Stimulated activated CD4-positive, alpha-beta T cell treated with anti-CD3 and anti-CD28 coated beads, Interleukin-15, amount 100 ng/mL, for 48 hours (primary cell): ENCODE measurements around the gene SS18L1.

ENCODE experiments used
- DNase-seq, 2 donors: peaks; one replicate each; pipeline ENCODE4 v3.0.0-alpha.2; 2020; ENCODE audit warnings: low read depth in 2 of 2

SS18L1 gene

DNA sequence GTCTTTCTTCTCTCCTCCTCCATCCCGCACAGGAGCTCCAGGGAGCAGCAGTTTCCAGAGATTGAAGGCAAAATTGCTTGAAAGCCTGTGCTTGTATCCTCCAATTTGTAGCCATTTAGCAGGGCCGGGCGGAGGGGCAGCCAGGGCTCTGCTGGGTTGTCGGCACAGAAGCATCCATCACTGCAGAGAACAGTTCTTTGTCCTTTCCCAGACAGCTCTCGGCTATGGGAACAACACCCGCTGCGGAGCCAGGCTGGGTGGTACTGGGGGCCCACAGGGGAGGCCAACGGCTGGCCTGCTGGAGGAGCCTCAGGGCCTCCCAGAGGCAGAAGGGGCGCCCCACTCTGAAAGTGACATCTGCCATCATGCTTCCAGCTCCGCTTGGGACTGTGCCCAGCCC lies 68.7 kb downstream of the SS18L1 start:
- no peak for DNase-seq

- DNase-seq = no peak
Measured at GRCh38 chr20:62214067-62214466, 70.5 kb downstream of the SS18L1 start.

GRCh38 chr20:62215020-62215990 lies 71.7 kb downstream of the SS18L1 start:
- no peak for DNase-seq

DNA sequence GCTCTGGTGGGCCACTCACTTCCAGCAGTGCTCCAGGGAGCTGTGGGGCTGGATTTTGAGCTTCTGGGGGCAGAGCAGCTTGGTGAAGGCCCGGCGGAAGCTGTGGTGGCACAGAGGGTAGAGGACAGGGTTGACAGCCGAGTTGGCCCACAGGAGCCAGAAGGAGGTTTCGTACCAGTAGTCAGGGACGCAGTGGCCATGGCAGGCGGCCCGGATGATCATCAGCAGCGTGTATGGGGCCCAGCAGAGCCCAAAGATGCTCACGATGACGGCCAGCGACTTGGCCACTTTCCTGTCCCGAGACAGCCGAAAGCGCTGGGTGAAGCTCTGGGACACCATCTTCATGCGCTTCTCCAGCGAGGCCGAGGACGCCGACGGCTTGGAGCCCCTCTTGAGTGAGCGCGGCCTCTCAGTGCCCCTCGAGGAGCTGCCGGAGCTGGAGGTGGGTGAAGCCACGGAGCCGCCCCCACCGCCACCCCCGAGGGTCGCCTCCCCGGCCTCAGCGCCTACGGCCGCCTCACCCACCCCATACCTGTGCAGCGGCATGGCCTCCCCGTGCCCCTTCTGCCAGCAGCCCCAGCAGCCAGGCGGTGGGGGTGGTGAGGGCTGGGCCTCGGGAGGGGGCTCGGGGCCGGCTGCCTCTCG lies 72.5 kb downstream of the SS18L1 start:
- no peak for DNase-seq

DNA sequence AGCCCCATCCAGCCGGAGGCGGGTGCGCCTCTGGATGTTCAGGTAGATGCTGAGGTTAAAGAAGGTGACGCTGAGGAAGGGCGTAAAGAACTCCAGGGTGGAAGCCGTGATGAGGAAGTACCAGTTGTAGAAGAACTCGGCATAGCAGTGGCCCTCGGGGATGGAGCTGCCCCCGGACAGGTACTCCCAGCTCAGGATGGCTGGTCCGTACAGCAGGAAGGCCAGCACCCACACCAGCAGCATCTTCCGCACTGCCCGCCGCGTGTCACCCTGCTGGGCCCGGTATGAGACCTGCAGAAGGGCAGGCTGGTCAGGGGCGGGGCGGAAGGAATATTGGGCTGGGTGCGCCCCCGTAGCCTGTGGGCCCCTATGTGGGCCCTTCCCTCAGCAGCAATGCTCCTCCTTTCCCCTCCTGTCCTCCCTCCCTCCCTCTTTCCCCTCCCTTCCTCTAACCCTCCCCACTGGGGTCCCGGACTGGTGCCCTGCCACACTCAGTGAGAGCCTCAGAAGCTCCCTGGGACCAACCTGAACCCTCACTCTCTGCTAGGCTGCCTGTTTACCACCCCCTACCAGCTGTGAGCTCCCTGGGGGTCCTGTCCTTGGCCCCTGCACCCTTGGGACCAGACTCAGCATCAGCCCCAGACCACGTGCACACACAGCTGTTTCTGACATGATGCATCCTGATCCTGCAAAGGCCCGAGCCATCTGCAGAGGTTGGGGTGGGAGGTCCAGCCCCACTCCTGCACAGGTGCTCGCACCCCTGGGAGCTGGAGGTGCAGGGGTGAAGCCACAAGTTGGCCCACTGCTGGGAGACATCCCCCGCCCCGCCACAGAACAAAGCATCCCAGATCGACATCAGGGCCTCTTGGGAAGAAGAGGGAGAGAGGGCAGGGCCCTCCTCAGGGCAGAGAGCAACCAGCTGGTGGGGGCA lies 73.3 kb downstream of the SS18L1 start:
- no peak for DNase-seq

DNA sequence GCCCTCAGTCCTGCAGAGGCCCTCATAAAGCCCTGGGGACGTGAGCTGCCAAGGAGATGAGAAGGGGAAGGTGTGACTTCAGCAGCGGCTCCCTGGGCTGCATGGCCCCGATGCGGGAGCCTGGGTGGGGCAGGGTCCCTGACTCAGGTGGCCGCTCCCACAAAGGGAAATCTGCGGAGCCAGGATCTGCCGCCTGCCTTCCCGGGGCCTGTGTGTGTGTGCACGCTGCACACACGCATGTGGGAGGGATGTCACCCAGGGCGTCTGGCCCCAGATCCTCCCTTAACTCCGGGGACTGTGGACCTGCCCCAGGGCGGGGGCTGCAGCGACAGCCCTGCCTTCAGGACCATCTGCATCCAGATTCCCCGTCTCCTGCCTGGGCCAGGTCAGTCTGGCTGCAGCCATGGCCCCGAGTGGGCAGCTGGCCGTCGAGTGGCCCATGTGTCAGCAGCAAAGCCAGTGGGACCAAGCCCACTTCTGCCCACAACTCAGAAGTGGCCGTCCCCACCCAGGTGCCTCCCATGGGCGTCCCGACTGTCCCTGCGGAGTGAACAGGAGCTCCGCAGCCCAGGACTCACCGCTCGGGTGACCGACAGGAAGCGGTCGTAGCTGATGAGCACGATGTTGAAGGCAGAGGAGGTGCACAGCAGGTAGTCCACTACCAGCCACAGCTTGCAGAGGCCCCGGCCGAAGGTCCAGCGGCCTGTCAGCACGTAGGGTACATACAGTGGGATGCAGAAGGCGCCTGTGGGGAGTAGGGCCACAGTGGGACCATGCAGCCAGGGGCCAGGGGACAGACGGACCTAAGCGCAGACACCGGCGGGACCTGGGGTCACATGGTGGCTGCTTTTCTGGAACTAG lies 74.6 kb downstream of the SS18L1 start:
- DNase-seq = no peak

DNA sequence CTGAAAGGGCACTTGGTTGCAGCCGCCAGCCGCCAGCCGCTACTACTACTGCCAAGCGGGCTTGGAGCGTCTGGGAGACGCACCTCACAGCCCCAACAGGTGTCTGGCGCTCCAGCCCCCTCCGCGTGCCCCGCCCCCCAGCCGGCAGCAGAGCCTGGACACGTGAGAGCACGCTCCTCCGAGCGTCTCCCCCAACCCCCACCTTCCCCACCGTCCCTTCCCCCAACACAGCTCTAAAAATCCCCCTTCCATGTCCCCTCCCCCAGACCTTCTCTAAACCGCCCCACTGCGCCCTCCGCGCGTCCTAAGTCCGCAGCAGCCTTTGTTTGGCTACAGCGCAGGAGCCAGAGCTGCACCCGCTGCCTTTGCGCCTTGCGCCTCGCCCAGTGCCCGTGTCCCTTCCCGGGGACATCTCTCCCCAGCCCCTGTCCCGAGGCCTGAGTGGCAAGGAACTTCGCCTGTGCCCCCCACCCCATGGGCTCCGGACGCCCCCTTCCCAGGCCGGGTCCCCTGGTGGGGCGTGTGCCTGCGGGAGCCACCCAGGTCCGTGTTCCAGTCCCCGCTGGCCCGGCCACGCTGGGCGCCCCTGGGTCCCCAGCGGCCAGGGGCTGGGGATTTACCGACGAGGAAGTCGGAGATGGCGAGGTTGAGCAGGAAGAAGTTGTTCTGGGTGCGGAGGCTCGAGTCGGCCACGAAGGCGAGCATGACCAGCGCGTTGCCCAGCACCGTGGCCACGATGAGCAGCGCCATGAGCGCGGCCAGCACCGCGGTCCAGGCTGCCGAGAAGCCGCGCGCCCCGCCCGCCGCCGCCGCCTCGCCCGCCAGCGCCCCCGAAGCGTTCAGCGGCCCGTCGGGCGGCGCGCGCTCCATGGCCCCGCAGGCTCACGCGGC lies 75.8 kb downstream of the SS18L1 start:
- no peak for DNase-seq

DNA sequence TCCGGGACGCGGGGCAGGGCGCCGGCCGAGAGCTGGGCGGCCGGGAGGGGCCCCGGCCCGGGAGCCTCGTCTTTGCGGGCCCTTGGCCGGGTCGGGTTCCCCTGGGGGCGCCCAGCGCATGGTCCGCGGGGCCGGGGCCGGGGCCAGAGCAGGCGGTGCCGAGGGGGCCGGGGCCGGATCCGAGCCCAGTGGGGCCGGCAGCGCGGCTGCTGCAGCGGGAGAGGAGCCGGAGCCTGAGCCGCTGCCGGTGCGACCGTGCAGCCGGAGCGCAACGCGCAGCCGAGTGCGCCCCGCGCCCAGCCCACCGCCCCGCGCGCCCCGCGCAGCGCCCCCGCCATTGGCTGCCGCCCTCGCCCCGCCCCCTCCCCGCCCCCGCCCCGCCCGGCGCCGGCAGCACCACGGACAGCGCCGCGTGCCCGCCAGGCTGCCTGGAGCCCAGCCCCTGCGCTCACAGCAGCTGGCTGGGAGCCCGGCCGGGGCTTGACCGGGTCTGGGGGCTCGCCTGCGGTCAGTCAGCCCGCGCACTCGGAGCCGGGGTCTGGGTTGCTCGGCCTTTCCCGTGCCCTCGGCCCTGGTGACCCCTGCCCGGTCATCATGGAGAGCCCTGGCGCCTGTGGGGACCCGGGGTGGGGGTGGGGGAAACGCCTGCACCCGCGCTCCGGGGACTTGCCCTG lies 76.6 kb downstream of the SS18L1 start, which contains the start of gene HRH3:
Gene HRH3 (minus strand): TSS at position 287 of the 674 bp plus-strand sequence. CDS start 308 bp downstream, outside the sequence.
- DNase-seq = no peak

DNA sequence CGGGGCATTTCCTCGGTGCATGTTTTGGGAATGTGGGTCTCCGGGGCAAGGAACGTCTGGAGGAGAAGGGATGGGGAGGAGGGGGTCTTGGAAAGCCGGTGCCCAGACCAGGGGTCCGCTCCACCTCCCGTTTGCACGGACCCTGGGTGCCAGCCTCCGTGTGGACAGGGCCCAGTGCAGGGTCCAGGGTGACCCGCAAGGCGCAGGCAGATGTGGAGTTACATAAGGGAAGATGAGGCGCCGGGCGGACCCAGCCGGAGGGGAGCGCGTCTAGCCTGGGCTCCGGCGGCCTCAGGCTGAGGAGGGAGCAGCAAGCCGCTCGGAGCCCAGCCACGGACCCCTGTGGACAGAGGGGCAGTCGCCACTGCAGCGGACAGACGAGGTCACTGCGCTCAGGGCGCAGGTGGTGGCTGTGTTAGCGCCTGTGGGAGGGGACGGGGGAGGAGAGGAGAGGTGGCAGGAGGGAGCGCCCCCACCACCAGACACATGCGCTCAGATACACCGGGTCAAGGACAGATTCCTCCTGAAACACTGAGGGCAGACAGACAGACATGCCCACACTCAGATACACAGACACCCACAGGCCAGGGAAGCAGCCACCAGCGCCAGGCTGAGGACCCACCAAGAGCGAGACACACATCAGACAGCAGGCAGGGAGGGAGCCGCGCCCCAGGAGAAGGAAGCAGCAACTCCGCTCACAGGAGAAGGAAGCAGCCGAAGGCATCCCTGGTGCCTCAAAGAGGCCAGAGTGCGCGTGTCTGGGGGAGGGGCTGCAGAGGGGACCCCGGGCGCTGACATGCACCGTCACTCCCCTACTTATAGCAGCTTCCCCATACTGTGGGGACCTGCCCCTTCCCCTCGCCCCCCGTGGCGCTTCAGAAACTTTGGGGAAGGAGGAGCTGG lies 77.3 kb downstream of the SS18L1 start:
- DNase-seq = no peak

GRCh38 chr20:62222266-62222850 lies 78.8 kb downstream of the SS18L1 start:
- DNase-seq = no peak

DNA sequence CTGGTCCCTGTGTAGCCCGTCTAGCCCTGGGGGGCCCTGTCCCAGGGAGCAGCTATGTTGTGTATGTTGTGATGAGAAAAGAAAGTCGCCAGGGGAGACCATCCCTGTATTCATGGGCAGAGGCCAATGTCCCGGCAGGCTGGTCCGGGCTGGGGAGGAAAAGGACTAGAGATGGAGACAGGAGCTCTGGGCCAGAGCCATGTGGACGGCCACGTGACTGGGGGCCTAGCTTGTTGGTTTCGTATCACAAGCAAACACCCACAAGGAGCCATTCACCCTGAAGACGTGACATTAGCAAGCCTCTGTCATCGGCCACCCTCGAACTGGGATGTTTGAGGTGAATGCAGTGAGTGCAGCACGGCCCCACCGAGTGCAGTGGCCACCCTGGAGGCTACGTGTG lies 79.4 kb downstream of the SS18L1 start:
- DNase-seq = no peak

DNA sequence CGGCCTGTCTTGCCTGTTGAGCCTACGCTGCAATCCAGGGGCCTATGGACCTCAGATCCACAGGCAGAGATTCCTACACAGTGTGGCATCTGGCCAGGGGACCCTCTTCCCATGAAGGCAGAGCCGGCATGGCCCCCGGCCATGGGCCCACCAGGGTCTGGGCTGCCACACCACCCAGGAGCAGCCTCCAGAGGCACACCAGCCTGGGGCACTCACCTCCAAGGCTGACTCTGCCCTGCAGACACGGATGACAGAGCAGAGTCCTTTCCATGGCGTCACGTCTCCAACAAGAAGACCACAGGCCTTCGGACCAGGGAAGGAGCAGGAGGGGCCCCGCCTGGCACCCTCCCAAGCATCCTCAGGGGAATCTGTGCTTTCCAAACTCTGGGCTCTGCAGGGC lies 80.0 kb downstream of the SS18L1 start:
- no peak for DNase-seq

DNA sequence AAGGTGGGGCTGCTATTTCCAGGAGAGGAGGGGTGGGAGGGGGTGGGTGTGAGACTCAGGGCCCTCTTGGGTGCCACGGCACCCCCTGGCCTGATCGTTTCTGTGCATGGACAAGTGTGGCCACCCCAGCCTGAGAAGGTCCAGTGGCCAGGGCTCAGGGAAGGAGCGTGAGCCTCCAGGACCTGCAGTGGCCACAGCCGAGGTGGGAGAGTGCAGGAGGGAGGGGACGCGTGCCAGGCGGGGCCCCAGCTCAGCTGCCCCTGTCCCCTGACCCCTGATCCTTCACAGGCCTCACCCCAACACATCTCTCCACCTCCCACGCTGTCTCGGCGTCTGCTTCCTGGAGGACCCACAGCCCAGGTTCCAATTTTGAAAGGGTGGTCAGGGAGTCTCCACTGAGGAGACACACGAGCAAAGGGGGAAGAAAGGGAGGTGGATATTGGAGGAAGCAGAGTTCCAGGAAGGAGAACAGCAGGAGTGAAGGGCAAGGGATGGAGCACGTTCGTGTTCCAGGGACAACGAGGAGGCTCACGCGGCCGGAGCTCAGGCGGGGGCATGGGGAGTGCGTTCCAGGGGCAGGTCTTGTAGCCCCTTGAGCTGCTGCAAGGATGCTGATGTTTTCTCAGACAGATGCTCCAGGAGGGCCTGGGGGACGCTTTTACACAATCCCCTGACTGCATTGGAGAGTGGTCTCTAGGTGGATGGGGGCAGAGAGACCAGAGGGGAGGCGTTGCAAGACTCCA lies 80.7 kb downstream of the SS18L1 start:
- DNase-seq = no peak

DNA sequence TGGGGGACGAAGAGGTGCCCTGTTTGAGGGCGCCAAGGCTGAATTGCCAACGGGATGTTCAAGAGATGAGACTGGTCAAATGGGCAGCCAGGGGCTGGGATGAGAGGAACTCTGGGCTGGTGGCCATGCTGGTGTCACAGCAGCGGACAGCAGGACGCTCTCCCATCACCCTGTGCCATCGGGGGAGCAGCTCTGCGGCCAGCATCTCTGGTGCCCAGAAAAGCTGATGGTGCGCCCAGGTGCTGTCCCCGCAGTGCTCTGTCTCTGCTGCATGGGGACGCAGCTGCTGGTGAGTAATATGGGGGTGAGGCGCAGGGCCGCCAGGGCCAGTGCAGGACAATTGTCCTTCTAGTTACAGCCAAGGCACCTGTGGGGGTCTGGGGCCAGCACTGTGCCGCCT lies 81.5 kb downstream of the SS18L1 start:
- DNase-seq = no peak

GRCh38 chr20:62225820-62226635 lies 82.5 kb downstream of the SS18L1 start:
- DNase-seq = no peak
